ENCODE results near the gene ARHGAP28.

ARHGAP28 gene

GRCh38 chr18:6738622-6739021, 9.1 kb downstream of the ARHGAP28 start:
- Histone ChIP-seq H4K8ac (ENCODE audit: low read length) (no peak overlapping the region), H3K23ac (ENCODE audit: low read length in 2 of 2) (no peak overlapping the region), H3K9ac (ENCODE audit: low read length) (no peak overlapping the region), H3K27ac (ENCODE audit: low read length, poor library complexity, severe bottlenecking) (no peak overlapping the region), H3K36me3 (ENCODE audit: control insufficient read depth in 1 of 2, insufficient read depth in 2 of 2, low read depth in 1 of 2, low read length in 2 of 2) (no peaks in the 10 kb centered on the region), H3K4me1 (ENCODE audit: control insufficient read depth, insufficient read depth, low read depth, low read length) (peaks cover 10% of the 10 kb centered on the region), H3K4me2 (ENCODE audit: low read length, poor library complexity, severe bottlenecking) (no peak overlapping the region), H3K9me3 (ENCODE audit: control insufficient read depth, low read length) (no peaks in the 10 kb centered on the region), H4K91ac (ENCODE audit: low read length) (no peak overlapping the region), H2BK12ac (ENCODE audit: low read length in 2 of 2) (no peak overlapping the region), H3K27me3 (ENCODE audit: control insufficient read depth in 1 of 2, insufficient read depth in 1 of 2, low read length in 2 of 2) (no peaks in the 10 kb centered on the region), H2BK120ac (ENCODE audit: low read depth, low read length) (no peak overlapping the region), H2BK5ac (ENCODE audit: low read depth, low read length, poor library complexity, severe bottlenecking) (no peak overlapping the region), H3K79me1 (replicated peaks; ENCODE audit: low read length, poor library complexity, severe bottlenecking) (peaks cover 6% of the 10 kb centered on the region), H3K14ac (ENCODE audit: low read length in 2 of 2) (no peak overlapping the region), H3K4me3 (ENCODE audit: insufficient read depth in 1 of 2, low read depth in 1 of 2, low read length in 2 of 2) (no peak overlapping the region), H2AK5ac (ENCODE audit: low read length, severe bottlenecking) (no peak overlapping the region), H3K18ac (ENCODE audit: low read depth in 1 of 2, low read length in 2 of 2) (no peak overlapping the region), H2AFZ (ENCODE audit: low read depth, low read length) (no peak overlapping the region), H2BK15ac (ENCODE audit: low read depth, poor library complexity, severe bottlenecking) (no peak overlapping the region), H3K4ac (ENCODE audit: low read depth in 1 of 2, low read length in 2 of 2) (no peak overlapping the region)
- DNase-seq = no peak
- 63% methylated on average over 4 of the region's 4 CpGs for WGBS

- Histone ChIP-seq H3K18ac (ENCODE audit: low read depth in 1 of 2, low read length in 2 of 2) (no peak overlapping the region), H3K14ac (ENCODE audit: low read length in 2 of 2) (no peak overlapping the region), H2BK15ac (ENCODE audit: low read depth, poor library complexity, severe bottlenecking) (no peak overlapping the region), H3K9me3 (ENCODE audit: control insufficient read depth, low read length) (no peaks in the 10 kb centered on the region), H3K4me2 (ENCODE audit: low read length, poor library complexity, severe bottlenecking) (no peak overlapping the region), H2BK120ac (ENCODE audit: low read depth, low read length) (no peak overlapping the region), H4K91ac (ENCODE audit: low read length) (no peak overlapping the region), H3K9ac (ENCODE audit: low read length) (peak overlapping the region; percentile 86), H4K8ac (ENCODE audit: low read length) (no peak overlapping the region), H3K27ac (ENCODE audit: low read length, poor library complexity, severe bottlenecking) (peak overlapping the region; percentile 79), H3K4ac (ENCODE audit: low read depth in 1 of 2, low read length in 2 of 2) (no peak overlapping the region), H2BK5ac (ENCODE audit: low read depth, low read length, poor library complexity, severe bottlenecking) (no peak overlapping the region), H3K36me3 (ENCODE audit: control insufficient read depth in 1 of 2, insufficient read depth in 2 of 2, low read depth in 1 of 2, low read length in 2 of 2) (no peaks in the 10 kb centered on the region), H3K23ac (ENCODE audit: low read length in 2 of 2) (no peak overlapping the region), H2BK12ac (ENCODE audit: low read length in 2 of 2) (no peak overlapping the region), H3K79me1 (replicated peaks; ENCODE audit: low read length, poor library complexity, severe bottlenecking) (peaks cover 4% of the 10 kb centered on the region), H2AK5ac (ENCODE audit: low read length, severe bottlenecking) (no peak overlapping the region), H3K4me1 (ENCODE audit: control insufficient read depth, insufficient read depth, low read depth, low read length) (peaks cover 11% of the 10 kb centered on the region), H3K27me3 (ENCODE audit: control insufficient read depth in 1 of 2, insufficient read depth in 1 of 2, low read length in 2 of 2) (no peaks in the 10 kb centered on the region), H2AFZ (ENCODE audit: low read depth, low read length) (no peak overlapping the region), H3K4me3 (ENCODE audit: insufficient read depth in 1 of 2, low read depth in 1 of 2, low read length in 2 of 2) (no peak overlapping the region)
- WGBS = 0% methylated on average over 1 of the region's 2 CpGs
- DNase-seq = peak; percentile 97
These were observed 11.7 kb downstream of the ARHGAP28 start for GRCh38 chr18:6741232-6741663.

- H3K4ac ChIP-seq (ENCODE audit: low read depth in 1 of 2, low read length in 2 of 2) = no peak overlapping the region
- no peak overlapping the region for H2BK5ac ChIP-seq (ENCODE audit: low read depth, low read length, poor library complexity, severe bottlenecking)
- no peaks in the 10 kb centered on the region for H3K27me3 ChIP-seq (ENCODE audit: control insufficient read depth in 1 of 2, insufficient read depth in 1 of 2, low read length in 2 of 2)
- no peak overlapping the region for H3K14ac ChIP-seq (ENCODE audit: low read length in 2 of 2)
- H3K36me3 ChIP-seq (ENCODE audit: control insufficient read depth in 1 of 2, insufficient read depth in 2 of 2, low read depth in 1 of 2, low read length in 2 of 2) = no peaks in the 10 kb centered on the region
- H2AK5ac ChIP-seq (ENCODE audit: low read length, severe bottlenecking) = no peak overlapping the region
- no peak overlapping the region for H3K18ac ChIP-seq (ENCODE audit: low read depth in 1 of 2, low read length in 2 of 2)
- no peak overlapping the region for H2AFZ ChIP-seq (ENCODE audit: low read depth, low read length)
- H3K79me1 ChIP-seq (replicated peaks; ENCODE audit: low read length, poor library complexity, severe bottlenecking) = peaks cover 4% of the 10 kb centered on the region
- peak overlapping the region; percentile 79 for H3K27ac ChIP-seq (ENCODE audit: low read length, poor library complexity, severe bottlenecking)
- H3K9ac ChIP-seq (ENCODE audit: low read length) = peak overlapping the region; percentile 86
- H3K4me2 ChIP-seq (ENCODE audit: low read length, poor library complexity, severe bottlenecking) = no peak overlapping the region
- peak overlapping the region in 1 of 2 experiments; percentile 23 for H3K4me3 ChIP-seq (ENCODE audit: insufficient read depth in 1 of 2, low read depth in 1 of 2, low read length in 2 of 2)
- WGBS = 100% methylated on average over 2 of the region's 2 CpGs
- H2BK12ac ChIP-seq (ENCODE audit: low read length in 2 of 2) = no peak overlapping the region
- no peak overlapping the region for H3K23ac ChIP-seq (ENCODE audit: low read length in 2 of 2)
- H4K8ac ChIP-seq (ENCODE audit: low read length) = no peak overlapping the region
- no peak overlapping the region for H4K91ac ChIP-seq (ENCODE audit: low read length)
- no peaks in the 10 kb centered on the region for H3K9me3 ChIP-seq (ENCODE audit: control insufficient read depth, low read length)
- H2BK15ac ChIP-seq (ENCODE audit: low read depth, poor library complexity, severe bottlenecking) = no peak overlapping the region
- H3K4me1 ChIP-seq (ENCODE audit: control insufficient read depth, insufficient read depth, low read depth, low read length) = peaks cover 11% of the 10 kb centered on the region
- no peak overlapping the region for H2BK120ac ChIP-seq (ENCODE audit: low read depth, low read length)
- DNase-seq = no peak
These were observed 12.3 kb downstream of the ARHGAP28 start for GRCh38 chr18:6741786-6742185.

GRCh38 chr18:6743999-6744398, 14.5 kb downstream of the ARHGAP28 start:
- no peak overlapping the region for H4K91ac ChIP-seq (ENCODE audit: low read length)
- no peaks in the 10 kb centered on the region for H3K9me3 ChIP-seq (ENCODE audit: control insufficient read depth, low read length)
- no peak for DNase-seq
- no peak overlapping the region for H3K14ac ChIP-seq (ENCODE audit: low read length in 2 of 2)
- no peak overlapping the region for H3K18ac ChIP-seq (ENCODE audit: low read depth in 1 of 2, low read length in 2 of 2)
- no peak overlapping the region for H2BK5ac ChIP-seq (ENCODE audit: low read depth, low read length, poor library complexity, severe bottlenecking)
- no peak overlapping the region for H3K4me2 ChIP-seq (ENCODE audit: low read length, poor library complexity, severe bottlenecking)
- peaks cover 4% of the 10 kb centered on the region for H3K79me1 ChIP-seq (replicated peaks; ENCODE audit: low read length, poor library complexity, severe bottlenecking)
- H2AFZ ChIP-seq (ENCODE audit: low read depth, low read length) = no peak overlapping the region
- no peak overlapping the region for H3K27ac ChIP-seq (ENCODE audit: low read length, poor library complexity, severe bottlenecking)
- 94% methylated on average over 5 of the region's 5 CpGs for WGBS
- no peak overlapping the region for H2AK5ac ChIP-seq (ENCODE audit: low read length, severe bottlenecking)
- no peak overlapping the region for H3K23ac ChIP-seq (ENCODE audit: low read length in 2 of 2)
- H3K4me3 ChIP-seq (ENCODE audit: insufficient read depth in 1 of 2, low read depth in 1 of 2, low read length in 2 of 2) = no peak overlapping the region
- peak overlapping the region in 1 of 2 experiments; percentile 29 for H2BK12ac ChIP-seq (ENCODE audit: low read length in 2 of 2)
- no peak overlapping the region for H4K8ac ChIP-seq (ENCODE audit: low read length)
- H3K4ac ChIP-seq (ENCODE audit: low read depth in 1 of 2, low read length in 2 of 2) = no peak overlapping the region
- no peak overlapping the region for H3K9ac ChIP-seq (ENCODE audit: low read length)
- H2BK120ac ChIP-seq (ENCODE audit: low read depth, low read length) = no peak overlapping the region
- H2BK15ac ChIP-seq (ENCODE audit: low read depth, poor library complexity, severe bottlenecking) = no peak overlapping the region
- H3K27me3 ChIP-seq (ENCODE audit: control insufficient read depth in 1 of 2, insufficient read depth in 1 of 2, low read length in 2 of 2) = no peaks in the 10 kb centered on the region
- H3K36me3 ChIP-seq (ENCODE audit: control insufficient read depth in 1 of 2, insufficient read depth in 2 of 2, low read depth in 1 of 2, low read length in 2 of 2) = no peaks in the 10 kb centered on the region
- H3K4me1 ChIP-seq (ENCODE audit: control insufficient read depth, insufficient read depth, low read depth, low read length) = peaks cover 14% of the 10 kb centered on the region
